HG02759 (cell line): Measurements from ENCODE around the gene DCT.
"Not testable (repeated sequence)": the region's sequence is repeated elsewhere in the genome, so short reads cannot be mapped to it uniquely, and the experiment has no call there.

Experiments used
- ATAC-seq: cut with Tn5 transposase; IDR thresholded peaks from one replicate; pipeline ENCODE4 v1.9.1; 2021; ENCODE audit warnings: mild to moderate bottlenecking, moderate library complexity; ENCODE audit not compliant: unreplicated experiment

DCT gene

GRCh38 chr13:94479616-94480015, at the start of gene DCT:
DCT (minus strand) TSS chr13:94479682; CDS start chr13:94479255, 427 bp downstream.
- ATAC-seq = no peak

- not testable (repeated sequence) for ATAC-seq
These were observed 47.5 kb upstream of the DCT start for GRCh38 chr13:94526956-94527355.

GRCh38 chr13:94525781-94526180, 46.3 kb upstream of the DCT start:
- no peak for ATAC-seq

- ATAC-seq = no peak
These were observed 44.9 kb upstream of the DCT start for GRCh38 chr13:94524407-94524806.

GRCh38 chr13:94520001-94520400, 40.5 kb upstream of the DCT start:
- no peak for ATAC-seq

- no peak for ATAC-seq
These were observed 37.0 kb upstream of the DCT start for GRCh38 chr13:94516456-94516855.

GRCh38 chr13:94515911-94516310, 36.4 kb upstream of the DCT start:
- ATAC-seq = no peak

GRCh38 chr13:94515374-94515773, 35.9 kb upstream of the DCT start:
- no peak for ATAC-seq

- no peak for ATAC-seq
These were observed 33.5 kb upstream of the DCT start for GRCh38 chr13:94513026-94513425.

GRCh38 chr13:94505730-94506129, 26.2 kb upstream of the DCT start:
- ATAC-seq = no peak

- no peak for ATAC-seq
These were observed 24.4 kb upstream of the DCT start for GRCh38 chr13:94503851-94504250.

- ATAC-seq = not testable (repeated sequence)
These were observed 19.3 kb upstream of the DCT start for GRCh38 chr13:94498831-94499230.

GRCh38 chr13:94495806-94496205, 16.3 kb upstream of the DCT start:
- no peak for ATAC-seq

GRCh38 chr13:94494026-94494425, 14.5 kb upstream of the DCT start:
- ATAC-seq = no peak

- ATAC-seq = no peak
These were observed 7.6 kb upstream of the DCT start for GRCh38 chr13:94487043-94487442.

GRCh38 chr13:94483970-94484369, 4.5 kb upstream of the DCT start:
- no peak for ATAC-seq

- no peak for ATAC-seq
These were observed 2.5 kb upstream of the DCT start for GRCh38 chr13:94481941-94482340.

- ATAC-seq = no peak
These were observed 1.2 kb upstream of the DCT start for GRCh38 chr13:94480672-94481145.

- no peak for ATAC-seq
These were observed 569 bp downstream of the DCT start for GRCh38 chr13:94478913-94479312.

- ATAC-seq = no peak
These were observed 9.4 kb downstream of the DCT start for GRCh38 chr13:94470126-94470525.

GRCh38 chr13:94464771-94465170, 14.7 kb downstream of the DCT start:
- ATAC-seq = no peak

GRCh38 chr13:94462670-94463069, 16.8 kb downstream of the DCT start:
- no peak for ATAC-seq

- ATAC-seq = no peak
These were observed 20.4 kb downstream of the DCT start for GRCh38 chr13:94459116-94459515.

GRCh38 chr13:94455414-94455813, 24.1 kb downstream of the DCT start:
- no peak for ATAC-seq
